Measurements from ENCODE around the gene CWC22.
"Not testable (repeated sequence)": the region's sequence is repeated elsewhere in the genome, so short reads cannot be mapped to it uniquely, and the experiment has no call there.

CWC22 gene

DNA sequence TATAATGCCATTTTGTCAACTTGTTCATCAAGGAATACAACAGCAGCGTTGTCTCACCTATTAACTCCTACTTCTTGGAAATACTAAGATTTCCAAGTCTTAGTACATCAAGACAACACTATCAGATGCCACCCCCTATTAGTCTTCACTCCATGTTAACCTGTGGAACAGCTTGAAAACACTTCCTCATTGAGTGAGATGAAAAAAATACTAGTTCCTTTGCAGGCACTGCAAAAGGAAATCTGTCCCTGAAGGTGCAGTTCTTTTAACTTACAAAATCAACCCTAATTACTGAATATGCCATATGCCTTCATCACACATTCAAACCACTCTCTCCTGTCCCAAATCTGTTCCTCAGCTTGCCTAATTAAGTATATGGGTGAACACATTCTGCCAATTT lies 4.0 kb downstream of the CWC22 start:
- no peak for DNase-seq (ENCODE audit: low spot score)

DNA sequence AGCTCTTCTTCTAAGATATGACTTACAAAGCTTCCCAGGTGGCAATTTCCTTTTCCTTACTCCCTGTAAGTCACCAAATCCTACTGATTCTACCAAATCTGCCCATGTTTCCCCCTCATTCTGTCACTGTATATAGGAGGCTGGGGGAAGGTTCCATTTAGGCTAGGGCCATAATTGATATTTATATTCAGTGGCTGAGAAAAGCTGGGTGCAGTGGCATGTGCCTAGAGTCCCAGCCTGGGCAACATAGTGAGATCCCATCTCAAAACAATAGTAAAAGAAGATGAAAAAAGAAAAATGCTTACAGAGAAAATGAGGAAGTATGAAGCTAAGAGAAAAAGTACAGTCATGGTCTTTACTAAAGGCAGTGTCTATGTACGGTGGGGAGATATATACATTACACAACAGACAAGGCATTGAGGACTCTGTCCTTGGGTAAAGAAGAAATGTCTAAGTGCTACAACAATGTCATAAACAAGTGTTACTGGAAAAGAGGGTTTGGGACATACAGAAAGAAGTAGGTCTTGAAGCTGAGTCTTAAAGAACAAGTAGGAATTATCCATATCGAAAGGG lies 4.8 kb downstream of the CWC22 start:
- no peak for DNase-seq (ENCODE audit: low spot score)

- DNase-seq (ENCODE audit: low spot score) = no peak
These were observed 5.4 kb downstream of the CWC22 start for GRCh38 chr2:180001726-180002125.

DNA sequence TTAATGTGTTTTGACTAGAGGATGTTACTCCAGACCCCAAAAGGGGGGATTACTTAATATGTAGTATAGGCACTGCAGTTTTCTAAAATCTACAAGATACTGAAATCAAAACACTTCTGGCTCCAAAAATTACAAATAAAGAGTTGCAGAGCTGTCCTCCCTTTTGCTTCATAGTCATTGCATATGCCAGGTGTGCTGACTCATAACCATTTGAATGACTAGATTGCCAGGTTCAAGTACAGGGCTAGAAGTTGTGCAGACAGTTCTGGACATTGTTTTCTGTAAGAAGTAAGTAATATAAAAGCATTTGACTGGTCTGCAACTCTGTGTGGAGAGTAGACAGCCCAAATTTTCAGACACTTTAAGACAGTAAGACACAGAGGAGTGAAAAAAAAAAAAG lies 6.7 kb downstream of the CWC22 start:
- no peak for DNase-seq (ENCODE audit: low spot score)

GRCh38 chr2:179999000-179999399 lies 8.1 kb downstream of the CWC22 start:
- DNase-seq (ENCODE audit: low spot score) = no peak

DNA sequence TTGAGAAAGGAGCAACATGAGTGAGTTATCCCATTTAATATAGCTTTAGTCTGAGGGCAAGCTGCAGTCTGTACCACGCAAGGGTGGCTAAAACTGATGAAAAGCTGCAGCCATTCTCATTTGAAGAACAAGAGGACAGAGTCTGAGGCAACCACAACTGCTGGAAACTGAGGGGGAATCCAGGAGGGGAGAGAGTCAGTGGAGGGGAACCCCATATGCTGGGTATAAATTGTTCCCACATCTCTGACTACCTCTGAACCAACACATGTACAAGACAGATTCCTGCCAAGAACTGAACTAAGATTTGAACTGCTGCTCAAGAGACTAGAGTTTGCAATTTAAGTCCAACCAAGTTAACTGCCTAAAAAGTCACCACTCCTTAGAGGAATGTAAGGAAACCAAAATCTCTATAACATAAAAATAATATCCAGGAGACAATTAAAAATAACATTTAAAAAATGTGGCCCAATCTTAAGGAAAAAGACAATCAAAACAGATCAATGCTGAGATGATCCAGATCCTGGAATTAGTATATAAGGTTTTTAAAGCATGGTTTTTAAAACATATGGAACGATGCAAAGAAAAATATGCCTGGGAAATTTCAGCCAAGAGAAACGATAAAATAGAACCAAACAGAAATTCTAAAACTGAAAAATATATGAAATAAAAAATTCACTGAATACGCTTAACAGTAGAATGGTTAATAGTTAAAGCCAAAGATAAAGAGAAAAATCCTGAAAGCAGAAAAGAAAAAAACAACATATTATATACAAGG lies 11.2 kb downstream of the CWC22 start:
- DNase-seq (ENCODE audit: low spot score) = no peak

GRCh38 chr2:179991344-179991743 lies 15.8 kb downstream of the CWC22 start:
- no peak for DNase-seq (ENCODE audit: low spot score)

DNA sequence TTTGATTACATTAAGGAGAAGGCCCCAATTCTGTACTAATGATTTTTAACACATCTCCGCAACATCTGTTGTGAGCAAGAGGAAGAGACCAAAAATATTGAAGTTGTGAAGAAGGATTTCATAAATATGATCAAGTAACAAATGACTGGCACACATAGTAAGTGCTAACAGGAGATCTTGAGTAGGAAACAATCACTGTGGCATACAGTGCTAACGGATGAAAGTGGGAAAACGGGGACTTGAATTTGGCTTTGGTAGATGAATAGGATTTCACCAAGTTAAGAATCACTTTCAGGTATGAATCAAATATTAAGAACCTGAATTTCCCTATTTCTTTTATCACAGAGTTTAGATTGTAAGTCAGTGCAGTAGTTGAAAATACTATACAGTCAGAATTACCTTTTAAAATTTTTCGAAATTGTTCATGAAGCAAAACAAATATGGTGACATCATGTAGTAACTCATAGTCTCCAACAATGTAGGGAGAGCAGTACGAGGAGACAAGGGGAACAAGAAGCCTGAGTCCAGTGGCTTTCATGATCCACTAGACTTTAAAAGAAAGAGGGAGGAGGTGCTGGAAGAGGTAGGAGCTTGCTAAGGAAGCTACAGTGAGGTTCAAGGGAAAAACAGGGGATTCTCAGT lies 16.3 kb downstream of the CWC22 start:
- no peak for DNase-seq (ENCODE audit: low spot score)

DNA sequence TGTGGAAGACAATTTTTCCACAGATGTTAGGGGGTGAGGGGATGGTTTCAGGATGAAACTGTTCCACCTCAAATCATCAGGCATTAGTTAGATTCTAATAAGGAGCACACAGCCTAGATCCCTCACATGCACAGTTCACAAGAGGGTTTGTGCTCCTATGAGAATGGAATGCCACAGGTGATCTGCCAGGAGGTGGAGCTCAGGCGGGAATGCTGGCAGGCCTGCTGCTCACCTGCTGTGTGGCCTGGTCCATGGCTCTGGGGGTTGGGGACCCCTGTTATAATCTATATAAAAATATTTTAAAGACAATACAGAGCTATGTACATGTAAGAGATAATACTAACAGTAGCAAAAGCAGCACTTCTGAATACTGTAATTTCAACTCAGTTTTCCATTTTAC lies 19.2 kb downstream of the CWC22 start:
- DNase-seq (ENCODE audit: low spot score) = no peak

- DNase-seq (ENCODE audit: low spot score) = no peak
These were observed 21.8 kb downstream of the CWC22 start for GRCh38 chr2:179985163-179985820.

DNA sequence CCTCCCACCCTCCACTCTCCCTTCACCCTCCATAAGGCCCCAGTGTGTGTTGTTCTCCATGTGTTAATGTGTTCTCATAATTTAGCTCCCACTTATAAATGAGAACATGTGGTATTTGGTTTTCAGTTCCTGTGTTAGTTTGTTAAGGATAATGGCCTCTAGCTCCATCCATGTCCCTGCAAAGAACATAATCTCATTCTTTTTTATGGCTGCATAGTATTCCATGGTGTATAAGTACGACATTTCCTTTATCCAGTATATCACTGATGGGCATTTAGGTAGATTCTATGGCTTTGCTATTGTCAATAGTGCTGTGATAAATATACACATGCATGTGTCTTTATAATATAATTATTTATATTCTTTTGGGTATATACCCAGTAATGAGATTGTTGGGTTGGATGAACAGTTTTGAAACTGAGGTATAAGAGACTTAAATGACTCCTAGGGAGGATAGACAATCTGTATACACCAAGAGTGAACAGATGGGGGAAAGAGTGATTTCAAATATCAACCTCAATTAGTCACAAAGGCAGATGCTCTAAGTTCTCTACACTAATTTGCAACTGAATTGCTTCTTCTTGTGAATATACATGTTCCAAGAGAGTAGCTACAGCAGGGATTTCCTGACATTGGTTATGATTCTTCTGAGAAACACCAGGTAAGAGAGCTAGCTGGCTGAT lies 23.7 kb downstream of the CWC22 start:
- no peak for DNase-seq (ENCODE audit: low spot score)

- peak; percentile 61 for DNase-seq (ENCODE audit: low spot score)
These were observed 26.0 kb downstream of the CWC22 start for GRCh38 chr2:179981085-179981484.

- DNase-seq (ENCODE audit: low spot score) = no peak
These were observed 32.3 kb downstream of the CWC22 start for GRCh38 chr2:179974761-179975160.

GRCh38 chr2:179966778-179967394 lies 40.2 kb downstream of the CWC22 start:
- DNase-seq (ENCODE audit: low spot score) = no peak

DNA sequence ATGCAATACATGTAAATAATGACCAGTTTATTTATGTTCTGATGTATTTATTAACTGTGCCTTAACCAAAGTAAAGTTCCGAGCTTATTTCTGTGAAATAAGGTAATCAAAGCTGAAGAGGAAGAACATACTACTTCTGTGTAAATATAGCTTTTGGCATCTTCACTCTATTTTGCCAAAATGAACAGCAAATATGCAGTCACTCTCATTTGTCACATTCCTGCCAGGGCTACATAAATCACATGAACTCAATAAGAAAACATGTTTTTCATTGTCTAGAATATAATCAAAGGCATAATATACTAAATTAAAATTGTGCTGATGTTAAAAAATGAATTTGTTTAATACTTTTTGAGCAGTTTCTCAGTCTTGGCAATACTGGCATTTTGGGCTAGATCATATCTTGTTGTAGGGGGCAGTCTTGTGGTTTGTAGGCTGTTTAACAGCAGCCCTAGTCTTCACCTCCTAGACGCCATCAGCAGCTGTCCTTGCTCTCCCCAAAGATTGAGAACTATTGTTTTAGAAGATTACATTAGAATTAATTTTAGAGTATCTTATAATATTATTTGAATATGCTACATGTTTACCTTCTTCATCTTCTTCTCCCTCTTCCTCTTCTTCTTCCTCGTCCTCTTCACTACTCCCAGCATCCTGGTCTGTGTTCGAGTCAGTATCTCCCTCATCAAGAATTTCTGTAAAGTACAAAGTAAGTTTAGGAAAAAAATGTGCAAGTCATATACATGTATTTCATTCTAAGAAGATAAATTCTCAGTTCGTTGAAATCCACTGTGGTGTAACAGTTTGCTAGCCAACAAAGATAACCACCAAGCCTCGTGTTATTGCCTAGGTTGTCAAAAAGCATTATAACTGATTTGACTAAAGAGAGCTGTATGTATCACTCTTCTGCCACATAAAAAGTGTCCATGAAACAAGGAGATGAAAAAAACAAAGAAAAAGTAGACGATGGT lies 41.5 kb downstream of the CWC22 start:
- DNase-seq (ENCODE audit: low spot score) = no peak

GRCh38 chr2:179963626-179964025 lies 43.5 kb downstream of the CWC22 start:
- no peak for DNase-seq (ENCODE audit: low spot score)

GRCh38 chr2:179958251-179958650 lies 48.8 kb downstream of the CWC22 start:
- not testable (repeated sequence) for DNase-seq (ENCODE audit: low spot score)

- DNase-seq (ENCODE audit: low spot score) = no peak
These were observed 53.1 kb downstream of the CWC22 start for GRCh38 chr2:179954026-179954425.

- DNase-seq (ENCODE audit: low spot score) = no peak
These were observed 53.7 kb downstream of the CWC22 start for GRCh38 chr2:179953359-179953758.

DNA sequence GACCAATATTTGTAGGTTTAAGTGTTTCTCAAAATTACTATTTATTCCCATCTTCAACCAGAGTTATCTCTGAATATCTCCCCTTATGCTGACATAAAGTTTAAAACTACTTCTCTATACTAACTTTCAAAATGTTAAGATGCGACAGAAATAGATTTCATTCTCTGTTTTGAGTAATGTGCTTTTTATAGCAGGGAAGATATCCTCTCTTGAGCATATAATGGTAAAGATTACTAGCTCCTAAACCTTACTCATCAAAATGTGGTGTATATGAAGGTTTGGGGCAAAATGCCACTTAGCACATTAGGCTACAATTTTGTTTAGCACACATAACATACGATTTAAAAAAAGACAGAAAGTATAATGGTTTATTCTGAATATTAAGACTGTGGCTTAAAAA lies 54.4 kb downstream of the CWC22 start:
- no peak for DNase-seq (ENCODE audit: low spot score)

DNA sequence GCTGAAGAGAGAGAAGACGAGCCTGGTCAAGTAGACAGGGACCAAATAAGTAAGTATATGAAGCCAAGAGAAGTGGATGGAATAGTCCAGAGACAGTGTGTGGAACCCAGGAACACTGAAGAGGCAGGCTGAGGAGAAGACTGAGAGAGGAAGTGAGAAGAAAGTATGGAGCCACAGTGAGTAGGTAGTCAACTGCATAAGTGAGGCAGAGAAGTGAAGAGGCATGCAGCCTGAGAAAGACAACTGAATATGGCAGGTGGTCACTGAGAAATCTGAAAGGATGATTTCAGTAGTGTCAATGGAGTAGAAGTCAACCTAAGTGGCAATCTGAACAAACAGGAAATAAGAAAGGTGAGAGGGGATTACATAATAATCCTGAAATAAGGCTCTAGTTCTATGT lies 55.4 kb downstream of the CWC22 start:
- no peak for DNase-seq (ENCODE audit: low spot score)

All from kidney capillary endothelial cell (primary cell).